Left lobe of liver (tissue), 2 donors: Measurements from ENCODE around the gene FAM107B. TPM values are rescaled to one million over a fixed set of nuclear protein-coding genes. Genes with fewer than 3 reads are reported as not detected.
"Not testable (repeated sequence)": the region's sequence is repeated elsewhere in the genome, so short reads cannot be mapped to it uniquely, and the experiment has no call there.

Source experiments
- ATAC-seq: fragments of 200-7000 bp; cut with Tn5 transposase; one replicate; pipeline ENCODE4 v1.9.1; 2020; ENCODE audit warnings: mild to moderate bottlenecking, moderate library complexity
- DNase-seq: peaks from one replicate; pipeline ENCODE4 v3.0.0-alpha.2; 2020; ENCODE audit warnings: low spot score
- total RNA-seq: library from RNA; stranded (reverse); gene quantifications from one replicate; pipeline ENCODE4 v1.2.1, GENCODE V29; 2021
- donor health status: DM: no; HTN: no; CAD: no; lungs with moderate emphysema.
- donor health status: DM: no; HTN: yes; CAD: no.

The FAM107B gene
- total RNA-seq, 1 donor from 2014 or later: 67.2 TPM

- no peak for DNase-seq
- no peak for ATAC-seq
These were observed 36.7 kb downstream of the FAM107B start for GRCh38 chr10:14737808-14738545.

GRCh38 chr10:14736600-14737081 lies 38.1 kb downstream of the FAM107B start:
- ATAC-seq (peak; percentile 68), DNase-seq (no peak)

GRCh38 chr10:14736043-14736442 lies 38.7 kb downstream of the FAM107B start:
- DNase-seq: no peak
- no peak for ATAC-seq

GRCh38 chr10:14731875-14732512 lies 42.7 kb downstream of the FAM107B start:
- DNase-seq: no peak
- ATAC-seq: no peak

DNA sequence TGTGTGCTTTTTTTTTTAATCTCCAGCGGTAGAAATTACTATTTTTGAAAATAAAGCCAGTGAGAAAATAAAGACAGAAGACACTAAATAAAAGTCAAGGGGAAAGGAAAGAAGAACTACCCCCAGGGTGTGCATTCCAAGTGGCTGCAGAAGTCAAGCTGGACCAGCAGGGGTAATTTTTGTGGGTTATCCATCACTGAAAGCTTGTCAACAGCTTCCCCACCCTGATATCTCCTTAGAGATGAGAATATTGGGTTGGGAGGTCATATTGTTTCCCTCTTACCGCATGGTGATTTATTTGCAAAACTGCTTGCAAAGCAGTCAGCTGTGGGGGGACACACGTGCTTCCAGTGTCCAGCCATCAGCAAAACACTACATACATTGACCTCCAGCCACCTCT lies 46.4 kb downstream of the FAM107B start:
- ATAC-seq (no peak), DNase-seq (no peak)

GRCh38 chr10:14727924-14728323 lies 46.8 kb downstream of the FAM107B start:
- DNase-seq (no peak), ATAC-seq (no peak)

DNA sequence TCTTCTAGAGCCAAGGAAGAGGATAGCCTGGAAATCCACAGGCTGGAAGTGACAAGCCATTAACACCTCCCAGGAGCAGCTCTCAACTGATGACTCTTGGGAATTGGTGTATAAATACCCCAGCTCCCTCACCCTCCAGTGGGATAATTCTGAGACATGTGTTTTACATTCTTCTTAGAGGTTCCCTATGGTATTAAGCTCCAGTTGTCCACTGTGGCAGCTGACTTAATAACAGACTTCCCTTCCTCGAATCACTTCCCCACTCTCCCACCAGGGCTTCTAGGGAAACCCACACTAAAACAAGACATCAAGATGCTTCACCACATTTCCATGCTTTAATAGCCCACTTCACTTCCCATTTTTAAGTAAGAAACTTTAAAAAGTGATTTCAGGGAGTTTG lies 47.2 kb downstream of the FAM107B start:
- no peak for ATAC-seq

DNA sequence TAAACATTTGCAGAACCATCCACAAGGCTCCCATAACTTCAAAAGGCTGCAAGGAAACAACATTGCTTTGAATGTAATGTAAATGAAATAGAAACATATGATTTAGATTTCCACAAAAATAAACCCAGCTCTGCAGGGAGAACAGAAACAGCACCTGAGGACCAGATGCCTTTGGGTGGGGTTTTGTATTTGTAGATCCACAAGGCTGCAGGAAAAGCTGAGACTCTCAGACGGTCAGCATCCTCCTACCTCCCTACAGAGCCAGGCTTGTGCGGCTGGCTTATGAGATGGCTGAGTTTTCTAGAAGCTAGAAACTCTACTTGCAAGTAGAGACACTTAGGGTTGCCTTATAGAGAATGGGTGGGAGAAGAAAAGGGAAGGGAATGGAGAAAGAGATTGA lies 49.8 kb downstream of the FAM107B start:
- DNase-seq (no peak), ATAC-seq (no peak)

More for the DNA sequence above, 47.2 kb downstream of the FAM107B start:
- no peak for DNase-seq

DNA sequence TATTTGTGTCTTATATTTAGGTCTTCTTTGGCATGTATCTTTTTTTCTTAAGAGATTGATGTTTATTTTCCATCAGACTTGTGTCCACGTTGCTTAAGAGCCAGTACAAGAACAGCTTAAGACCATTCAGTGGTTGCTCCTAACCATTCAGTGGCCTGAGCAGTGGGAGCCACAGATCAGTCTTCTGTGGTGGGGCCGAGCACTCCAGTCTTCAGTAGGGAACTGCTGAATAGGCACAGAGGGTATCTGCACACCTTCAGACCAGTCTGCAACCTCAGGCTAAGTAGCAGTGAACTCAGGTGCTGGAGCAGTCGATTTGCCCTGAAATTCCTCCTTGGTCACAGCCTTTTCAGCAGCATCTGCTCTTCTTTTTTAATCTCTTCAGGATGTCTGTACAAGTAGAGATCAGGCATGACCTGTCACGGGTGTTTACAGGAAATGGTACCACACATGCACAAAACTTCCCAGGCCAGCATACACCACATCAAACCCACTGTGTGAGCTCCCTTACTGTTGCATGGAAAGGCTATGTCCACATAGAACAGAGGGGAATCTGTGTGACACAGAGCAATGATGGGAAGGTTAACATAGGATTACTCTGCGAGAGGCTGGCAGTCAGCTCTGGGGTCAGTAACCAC lies 51.5 kb downstream of the FAM107B start:
- no peak for ATAC-seq

DNA sequence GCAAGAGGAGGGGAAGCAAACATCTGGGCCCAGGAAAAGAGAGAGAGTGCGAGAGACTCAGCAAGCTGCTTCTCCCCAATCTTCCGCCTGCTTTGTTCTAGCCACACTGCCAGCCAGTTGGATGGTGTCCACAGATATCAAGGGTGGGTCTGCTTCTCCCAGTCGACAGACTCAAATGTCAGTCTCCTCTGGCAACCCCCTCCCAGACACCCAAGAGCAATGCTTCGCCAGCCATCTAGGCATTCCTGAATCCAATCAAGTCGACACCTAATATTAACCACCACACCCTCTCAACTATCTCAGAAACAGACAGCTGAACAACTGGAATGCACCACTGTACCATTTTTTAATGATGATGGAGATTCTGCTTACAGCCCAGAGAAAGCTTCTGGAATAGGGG lies 57.1 kb downstream of the FAM107B start:
- no peak for ATAC-seq

More for the DNA sequence above, 51.5 kb downstream of the FAM107B start:
- DNase-seq: no peak

DNA sequence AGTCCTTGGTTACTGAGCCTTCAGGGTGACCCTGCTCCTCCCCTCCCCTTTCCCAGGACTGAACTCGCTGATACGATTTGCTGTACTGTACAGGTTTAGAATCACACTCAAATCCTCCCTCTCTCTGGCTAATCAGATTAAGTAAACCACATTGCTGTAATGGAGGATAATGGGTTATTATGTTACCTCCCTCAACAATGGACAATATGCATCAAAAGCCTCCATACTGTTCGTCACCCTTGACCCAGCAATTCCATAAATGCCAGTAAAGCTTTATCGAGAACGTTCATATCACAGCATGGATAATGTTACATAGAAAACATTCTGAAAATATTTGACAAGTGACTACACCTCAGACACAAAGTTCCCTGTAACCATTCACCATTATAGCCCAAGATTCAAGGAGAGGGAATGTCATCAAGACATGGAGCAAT lies 61.7 kb downstream of the FAM107B start:
- DNase-seq (no peak), ATAC-seq (no peak)

More for the DNA sequence above, 57.1 kb downstream of the FAM107B start:
- DNase-seq: no peak

- ATAC-seq, DNase-seq: not testable (repeated sequence)
These were observed 65.4 kb downstream of the FAM107B start for GRCh38 chr10:14709344-14709743.

DNA sequence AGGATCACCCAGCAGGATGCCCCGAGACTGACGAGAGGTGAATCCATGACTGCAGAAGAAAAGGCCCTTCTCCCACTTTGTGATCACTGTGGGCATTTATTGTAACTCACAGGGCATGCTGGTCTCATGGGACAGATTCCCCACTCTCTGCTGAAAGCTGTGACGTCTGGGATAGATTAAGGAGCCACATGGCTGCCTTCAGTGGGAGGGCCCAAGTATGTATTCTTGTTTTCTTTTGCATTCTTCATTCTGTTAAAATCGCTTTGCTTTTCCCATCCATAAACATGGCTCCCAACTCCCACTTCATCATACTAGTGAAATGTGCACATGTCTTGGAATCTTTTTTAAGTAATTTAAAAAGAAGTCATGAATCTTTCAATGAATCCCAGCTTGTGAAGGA lies 67.2 kb downstream of the FAM107B start:
- no peak for DNase-seq

DNA sequence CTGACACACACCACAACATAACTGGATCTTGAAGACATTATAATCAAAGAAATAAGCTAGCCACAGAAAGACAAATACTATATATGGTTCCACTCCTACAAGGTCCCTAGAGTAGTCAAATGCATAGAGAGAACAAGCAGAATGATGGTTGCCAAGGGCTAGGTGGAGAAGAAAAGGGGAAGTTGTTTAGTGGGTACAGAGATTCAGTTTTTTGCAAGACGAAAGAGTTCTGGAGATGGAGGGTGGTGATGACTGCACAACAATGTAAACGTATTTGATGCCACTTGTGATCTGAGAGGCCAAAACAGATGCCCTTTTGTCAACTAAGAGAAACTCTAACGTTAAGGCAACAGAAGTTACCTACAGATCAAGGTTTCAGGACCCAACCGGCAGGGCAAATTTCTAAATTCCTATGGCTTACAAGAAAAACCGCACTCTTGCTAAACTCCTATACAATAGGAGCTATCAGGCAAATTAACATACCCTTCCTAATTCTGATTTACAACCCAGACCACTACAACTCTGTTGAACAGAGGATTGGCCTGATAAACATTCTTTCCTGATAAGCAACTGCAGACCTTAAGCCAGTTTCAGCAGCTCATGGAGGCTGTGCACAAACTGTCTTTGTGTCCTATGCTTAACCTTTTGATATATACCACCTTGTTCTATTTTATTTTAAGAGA lies 69.0 kb downstream of the FAM107B start:
- no peak for ATAC-seq
- DNase-seq: no peak

More for the DNA sequence above, 67.2 kb downstream of the FAM107B start:
- ATAC-seq: no peak

GRCh38 chr10:14703631-14704001 lies 71.1 kb downstream of the FAM107B start:
- ATAC-seq (no peak), DNase-seq (no peak)

DNA sequence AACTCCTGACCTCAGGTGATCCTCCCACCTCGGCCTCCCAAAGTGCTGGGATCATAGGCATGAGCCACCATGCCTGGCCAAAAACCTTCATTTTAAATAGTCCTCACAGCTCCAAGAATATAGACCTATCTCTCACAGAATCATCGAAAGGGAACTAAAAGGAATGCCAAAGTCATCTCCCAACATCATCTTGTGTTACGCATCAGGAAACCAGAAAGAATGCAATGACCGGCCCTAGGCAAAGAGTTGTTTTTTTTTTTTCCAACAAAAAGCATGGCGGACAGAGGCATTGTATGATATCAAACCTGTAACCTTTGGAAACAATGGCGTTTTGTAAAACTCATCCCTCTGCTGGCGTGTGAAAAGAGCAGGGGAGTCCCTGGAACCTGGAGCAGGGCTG lies 73.2 kb downstream of the FAM107B start:
- DNase-seq (no peak), ATAC-seq (no peak)

DNA sequence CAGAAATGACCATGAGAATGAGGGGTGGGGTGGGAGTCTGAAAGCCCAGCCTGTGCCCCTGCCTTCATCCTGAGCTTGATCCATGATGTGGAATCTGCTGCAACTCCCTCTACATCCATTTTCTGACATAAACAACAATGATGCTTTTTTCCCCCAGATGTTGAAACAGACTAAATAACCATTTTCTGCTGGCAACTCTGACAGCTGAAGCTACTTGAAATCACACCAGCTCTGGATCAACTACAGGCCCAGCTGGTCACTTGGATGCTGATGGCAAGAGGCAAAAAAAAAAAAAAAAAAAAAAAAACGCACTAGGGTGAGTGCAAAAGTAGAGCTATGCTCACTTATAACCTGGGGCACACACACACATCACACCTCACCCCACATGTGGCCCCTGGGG lies 74.2 kb downstream of the FAM107B start:
- ATAC-seq (no peak), DNase-seq (no peak)

DNA sequence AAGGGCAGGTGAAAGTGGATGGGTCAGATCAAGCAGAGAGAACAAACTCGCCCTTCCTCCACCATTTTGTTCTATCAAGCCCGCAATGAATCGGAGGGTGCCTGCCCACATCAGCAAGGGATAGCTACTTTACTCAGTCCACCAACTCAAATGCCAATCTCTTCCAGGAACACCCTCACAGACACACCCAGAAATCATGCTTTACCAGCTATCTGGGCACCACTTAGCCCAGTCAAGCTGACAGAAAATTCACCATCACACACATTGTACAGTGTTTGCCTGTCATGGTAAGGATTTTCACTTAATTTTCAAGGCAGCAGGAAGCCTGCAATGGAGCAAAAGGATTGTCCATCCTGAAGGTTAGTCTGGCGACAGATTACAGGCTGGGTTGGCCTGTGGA lies 75.2 kb downstream of the FAM107B start:
- ATAC-seq (no peak), DNase-seq (no peak)

DNA sequence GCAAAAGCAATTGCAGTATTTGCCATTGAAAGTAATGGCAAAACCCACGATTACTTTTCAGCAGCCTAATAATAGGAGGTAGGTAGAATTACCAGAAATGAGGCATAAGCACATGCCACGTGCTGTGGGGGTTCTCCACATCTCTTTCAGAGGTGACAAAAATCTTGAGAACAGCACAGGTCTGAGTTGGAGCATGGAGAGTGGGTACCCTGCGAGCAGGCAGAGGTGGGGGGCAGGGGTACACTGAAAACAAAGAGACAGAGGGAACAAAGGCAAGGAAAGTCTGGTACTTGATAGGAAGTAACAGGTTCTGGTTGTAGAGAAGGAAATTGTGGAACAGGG lies 75.9 kb downstream of the FAM107B start:
- DNase-seq: no peak
- no peak for ATAC-seq

GRCh38 chr10:14698111-14698828 lies 76.4 kb downstream of the FAM107B start:
- DNase-seq (no peak), ATAC-seq (no peak)

DNA sequence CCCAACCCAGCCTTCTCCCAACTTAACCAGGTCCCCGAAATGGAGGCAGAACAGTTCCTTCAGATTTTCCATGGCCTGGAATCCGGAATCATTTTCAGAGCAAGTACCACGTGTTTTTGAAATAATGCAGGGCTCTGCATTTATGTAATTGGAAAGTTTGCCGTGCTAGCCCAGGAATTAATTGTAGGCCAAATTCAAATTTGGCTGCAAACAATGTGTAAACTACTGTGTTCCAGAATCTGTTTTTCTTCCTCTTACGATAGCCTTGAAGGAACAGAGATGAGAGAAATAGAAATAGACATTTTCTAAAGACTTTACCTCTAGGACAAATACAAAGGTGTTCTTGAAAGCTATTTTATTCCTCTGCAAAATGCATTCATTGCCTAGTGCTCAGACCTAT lies 77.4 kb downstream of the FAM107B start:
- DNase-seq (no peak), ATAC-seq (no peak)
